B cell (primary cell): ENCODE data around the gene ATP8B3.

Experiments
- EZH2 ChIP-seq: IDR thresholded peaks from 2 replicates; pipeline ENCODE4 v1.6.1; 2012; ENCODE audit warnings: borderline replicate concordance, low read depth, mild to moderate bottlenecking, moderate library complexity, low read length; ENCODE audit not compliant: insufficient read depth, poor library complexity, severe bottlenecking
- TF ChIP-seq, protein P1 (sequence below): fragments of 200-600 bp; IDR thresholded peaks from one replicate; pipeline ENCODE4 v1.8.0; 2022; ENCODE audit warnings: antibody characterized with exemption, mild to moderate bottlenecking

DNA sequence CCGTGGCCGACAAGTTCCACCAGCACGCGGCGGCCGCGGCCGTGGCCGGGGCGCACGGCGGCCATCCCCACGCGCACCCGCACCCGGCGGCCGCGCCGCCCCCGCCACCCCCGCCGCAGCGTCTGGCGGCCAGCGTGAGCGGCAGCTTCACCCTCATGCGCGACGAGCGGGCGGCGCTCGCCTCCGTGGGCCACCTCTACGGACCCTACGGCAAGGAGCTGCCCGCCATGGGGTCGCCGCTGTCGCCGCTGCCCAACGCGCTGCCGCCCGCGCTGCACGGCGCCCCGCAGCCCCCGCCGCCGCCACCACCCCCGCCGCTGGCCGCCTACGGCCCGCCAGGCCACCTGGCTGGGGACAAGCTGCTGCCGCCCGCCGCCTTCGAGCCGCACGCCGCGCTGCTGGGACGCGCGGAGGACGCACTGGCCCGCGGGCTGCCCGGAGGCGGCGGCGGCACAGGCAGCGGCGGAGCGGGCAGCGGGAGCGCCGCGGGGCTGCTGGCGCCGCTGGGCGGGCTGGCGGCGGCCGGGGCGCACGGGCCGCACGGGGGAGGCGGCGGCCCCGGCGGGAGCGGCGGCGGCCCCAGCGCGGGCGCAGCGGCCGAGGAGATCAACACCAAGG lies 57.9 kb downstream of the ATP8B3 start:
- TF ChIP-seq, protein P1, sequence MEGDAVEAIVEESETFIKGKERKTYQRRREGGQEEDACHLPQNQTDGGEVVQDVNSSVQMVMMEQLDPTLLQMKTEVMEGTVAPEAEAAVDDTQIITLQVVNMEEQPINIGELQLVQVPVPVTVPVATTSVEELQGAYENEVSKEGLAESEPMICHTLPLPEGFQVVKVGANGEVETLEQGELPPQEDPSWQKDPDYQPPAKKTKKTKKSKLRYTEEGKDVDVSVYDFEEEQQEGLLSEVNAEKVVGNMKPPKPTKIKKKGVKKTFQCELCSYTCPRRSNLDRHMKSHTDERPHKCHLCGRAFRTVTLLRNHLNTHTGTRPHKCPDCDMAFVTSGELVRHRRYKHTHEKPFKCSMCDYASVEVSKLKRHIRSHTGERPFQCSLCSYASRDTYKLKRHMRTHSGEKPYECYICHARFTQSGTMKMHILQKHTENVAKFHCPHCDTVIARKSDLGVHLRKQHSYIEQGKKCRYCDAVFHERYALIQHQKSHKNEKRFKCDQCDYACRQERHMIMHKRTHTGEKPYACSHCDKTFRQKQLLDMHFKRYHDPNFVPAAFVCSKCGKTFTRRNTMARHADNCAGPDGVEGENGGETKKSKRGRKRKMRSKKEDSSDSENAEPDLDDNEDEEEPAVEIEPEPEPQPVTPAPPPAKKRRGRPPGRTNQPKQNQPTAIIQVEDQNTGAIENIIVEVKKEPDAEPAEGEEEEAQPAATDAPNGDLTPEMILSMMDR: no peak
- no peak for TF ChIP-seq EZH2
